GM18907 (cell line): Measurements from ENCODE around the gene METTL4.

Source experiments
- ATAC-seq: cut with Tn5 transposase; IDR thresholded peaks from one replicate; pipeline ENCODE4 v1.9.1; 2021; ENCODE audit warnings: mild to moderate bottlenecking, moderate library complexity; ENCODE audit not compliant: unreplicated experiment

The METTL4 gene, protein sequence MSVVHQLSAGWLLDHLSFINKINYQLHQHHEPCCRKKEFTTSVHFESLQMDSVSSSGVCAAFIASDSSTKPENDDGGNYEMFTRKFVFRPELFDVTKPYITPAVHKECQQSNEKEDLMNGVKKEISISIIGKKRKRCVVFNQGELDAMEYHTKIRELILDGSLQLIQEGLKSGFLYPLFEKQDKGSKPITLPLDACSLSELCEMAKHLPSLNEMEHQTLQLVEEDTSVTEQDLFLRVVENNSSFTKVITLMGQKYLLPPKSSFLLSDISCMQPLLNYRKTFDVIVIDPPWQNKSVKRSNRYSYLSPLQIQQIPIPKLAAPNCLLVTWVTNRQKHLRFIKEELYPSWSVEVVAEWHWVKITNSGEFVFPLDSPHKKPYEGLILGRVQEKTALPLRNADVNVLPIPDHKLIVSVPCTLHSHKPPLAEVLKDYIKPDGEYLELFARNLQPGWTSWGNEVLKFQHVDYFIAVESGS

DNA sequence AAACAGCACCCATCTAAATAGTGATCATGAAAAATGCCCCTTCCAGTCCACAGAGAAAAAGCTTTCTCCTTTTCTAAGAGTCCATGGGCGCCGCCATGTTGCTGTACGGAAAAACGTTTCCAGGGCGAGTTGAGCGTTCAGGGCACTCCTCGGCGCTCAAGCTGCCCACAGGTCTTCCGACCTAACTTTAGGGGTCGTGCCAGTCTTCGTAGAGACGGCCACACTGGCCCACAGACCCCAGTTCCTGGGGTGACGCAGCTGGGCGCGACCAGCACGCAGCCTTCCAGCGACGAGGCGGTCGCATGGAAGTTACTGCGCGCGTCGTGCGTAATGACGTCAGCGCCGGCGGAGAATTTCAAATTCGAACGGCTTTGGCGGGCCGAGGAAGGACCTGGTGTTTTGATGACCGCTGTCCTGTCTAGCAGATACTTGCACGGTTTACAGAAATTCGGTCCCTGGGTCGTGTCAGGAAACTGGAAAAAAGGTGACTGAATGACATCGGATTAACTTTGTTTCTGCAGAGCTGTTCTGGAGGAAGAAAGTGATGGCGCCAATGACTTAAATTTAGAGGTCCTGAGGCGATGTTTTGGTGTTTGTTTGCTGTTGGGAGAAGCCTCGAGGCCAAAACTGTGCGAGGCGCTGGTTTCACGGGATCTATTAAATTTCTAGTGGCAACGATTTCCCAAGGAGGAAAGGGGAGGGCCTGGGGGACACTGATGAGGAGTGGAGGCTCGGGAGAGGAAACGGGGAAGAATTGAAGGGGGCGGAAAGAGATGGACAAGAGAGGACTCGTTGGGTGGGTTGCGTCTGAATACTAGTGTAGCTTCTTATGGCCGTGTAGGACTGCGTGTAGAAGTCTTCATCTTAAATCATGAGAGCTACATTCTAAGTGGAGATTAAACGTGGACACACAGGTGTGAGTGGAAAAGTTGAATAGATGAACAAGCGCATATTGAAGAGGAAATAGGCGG, at the start of gene METTL4, which contains the start of gene NDC80:
Gene METTL4 (minus strand): TSS at position 306 of the 971 bp plus-strand sequence. CDS start 4,289 bp downstream, outside the sequence.
Gene NDC80 (plus strand): TSS at position 358 of the 971 bp plus-strand sequence. CDS start 1,429 bp downstream, outside the sequence.
- peak; percentile 80 for ATAC-seq

DNA sequence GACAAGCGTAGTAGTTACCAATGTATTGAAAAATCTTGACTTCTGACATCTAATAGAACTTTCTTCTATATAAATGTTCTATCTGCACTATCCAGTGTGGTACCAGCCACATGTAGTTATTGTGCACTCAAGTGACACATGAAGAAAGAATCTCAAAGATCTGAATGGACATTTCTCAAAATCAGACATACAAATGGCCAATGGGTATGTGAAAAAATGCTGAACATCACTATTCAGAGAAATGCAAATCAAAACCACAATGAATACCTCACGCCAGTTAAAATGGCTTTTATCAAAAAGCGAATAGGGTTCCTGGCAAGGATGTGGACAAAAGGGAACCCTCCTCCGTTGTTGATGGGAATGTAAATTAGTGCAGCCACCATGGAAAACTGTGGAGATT, 46.7 kb upstream of the METTL4 start:
- ATAC-seq: no peak

DNA sequence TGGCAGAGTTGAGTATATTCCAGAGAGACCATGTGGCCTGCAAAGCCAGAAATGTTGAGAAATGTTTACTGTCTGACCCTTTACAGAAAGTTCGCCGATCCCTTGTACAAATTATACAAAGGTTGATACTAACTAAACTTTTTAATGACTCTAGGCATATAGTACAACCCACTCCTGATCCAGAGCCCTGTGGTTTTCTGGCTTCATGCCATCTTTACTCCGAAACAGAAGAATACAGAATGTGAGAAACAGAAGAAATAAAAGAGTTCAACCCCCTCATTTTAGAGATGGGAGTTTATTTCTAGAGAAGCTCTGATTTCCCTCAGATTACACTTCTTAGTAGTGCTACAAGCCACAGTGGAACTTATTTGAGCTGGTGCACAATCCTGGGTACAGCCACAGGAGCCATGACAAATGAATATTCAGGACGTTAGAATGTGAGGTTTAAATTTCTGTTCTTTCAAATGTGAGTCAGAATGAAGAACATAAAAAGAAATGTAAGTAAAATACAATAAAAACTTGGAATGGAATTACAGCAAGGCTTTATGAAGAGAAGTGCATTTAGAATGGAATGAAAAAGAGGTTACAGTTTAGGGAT, 46.2 kb upstream of the METTL4 start:
- ATAC-seq: no peak

DNA sequence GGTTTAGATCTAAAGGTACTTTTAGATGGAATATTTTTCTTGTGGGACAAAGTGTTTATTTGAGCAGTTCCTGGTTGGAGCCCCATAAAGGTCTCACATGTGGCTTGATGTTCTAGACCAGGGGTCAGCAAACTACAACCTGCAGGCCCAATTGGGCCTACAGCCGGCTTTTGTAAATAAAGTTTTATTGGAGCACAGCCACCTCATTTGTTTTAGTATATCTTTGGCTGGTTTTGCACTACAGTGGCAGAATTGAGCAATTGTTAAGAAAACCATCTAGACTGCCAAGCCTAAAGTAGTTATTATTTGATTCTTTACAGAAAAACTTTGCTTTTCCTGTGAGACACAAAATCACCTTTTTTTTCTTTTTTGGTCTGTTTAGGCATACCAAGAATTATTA, 41.7 kb upstream of the METTL4 start:
- no peak for ATAC-seq

DNA sequence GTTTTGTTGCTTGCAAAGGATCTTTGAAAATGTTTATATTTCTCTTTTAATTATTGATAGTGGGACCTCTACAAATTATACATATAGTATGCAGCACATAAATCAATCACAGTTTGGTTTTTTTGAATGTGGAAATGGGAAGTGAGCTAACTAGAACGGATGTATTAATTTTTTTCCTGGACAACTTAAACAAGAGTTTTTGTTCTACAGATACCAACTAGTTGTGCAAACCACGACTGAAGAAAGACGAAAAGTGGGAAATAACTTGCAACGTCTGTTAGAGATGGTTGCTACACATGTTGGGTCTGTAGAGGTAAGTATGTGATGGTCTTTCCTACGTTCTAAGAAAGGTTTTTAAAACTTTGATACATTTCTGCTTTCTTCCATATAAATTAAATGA, 39.2 kb upstream of the METTL4 start:
- no peak for ATAC-seq

DNA sequence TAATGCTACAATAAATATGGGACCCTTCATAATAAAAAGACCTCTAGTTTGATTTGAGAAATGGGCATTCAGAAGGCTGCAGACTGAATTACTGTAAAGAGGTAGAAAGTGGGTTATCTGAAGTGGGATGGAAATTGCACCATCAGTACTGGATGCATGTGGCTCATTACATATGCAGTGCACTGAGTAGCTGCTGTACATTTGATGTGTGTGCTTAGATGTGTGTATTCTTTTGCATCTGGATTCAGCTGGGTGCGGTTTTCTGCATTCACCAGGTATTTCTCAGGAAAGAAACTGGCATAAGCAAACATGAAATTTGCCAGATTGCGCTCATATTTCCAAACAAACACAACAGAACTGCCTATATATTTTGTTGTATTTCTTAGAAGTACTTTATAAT, 38.3 kb upstream of the METTL4 start:
- no peak for ATAC-seq

DNA sequence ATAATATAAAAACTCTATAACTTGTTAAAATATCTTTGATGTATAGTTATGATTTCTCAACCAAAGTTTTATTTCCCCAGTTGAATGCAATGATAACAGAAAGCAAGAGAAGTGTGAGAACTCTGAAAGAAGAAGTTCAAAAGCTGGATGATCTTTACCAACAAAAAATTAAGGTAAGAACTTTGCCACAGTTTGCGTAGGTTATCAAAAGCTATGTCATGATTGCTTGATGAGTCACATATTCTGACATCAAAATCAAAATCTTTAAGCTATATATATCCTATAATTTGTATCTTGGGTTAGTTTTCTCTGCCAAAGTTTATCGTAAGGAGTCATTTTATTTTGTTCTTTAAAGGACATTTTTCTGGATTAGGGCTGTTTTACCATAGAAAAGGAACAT, 35.0 kb upstream of the METTL4 start:
- ATAC-seq: no peak

DNA sequence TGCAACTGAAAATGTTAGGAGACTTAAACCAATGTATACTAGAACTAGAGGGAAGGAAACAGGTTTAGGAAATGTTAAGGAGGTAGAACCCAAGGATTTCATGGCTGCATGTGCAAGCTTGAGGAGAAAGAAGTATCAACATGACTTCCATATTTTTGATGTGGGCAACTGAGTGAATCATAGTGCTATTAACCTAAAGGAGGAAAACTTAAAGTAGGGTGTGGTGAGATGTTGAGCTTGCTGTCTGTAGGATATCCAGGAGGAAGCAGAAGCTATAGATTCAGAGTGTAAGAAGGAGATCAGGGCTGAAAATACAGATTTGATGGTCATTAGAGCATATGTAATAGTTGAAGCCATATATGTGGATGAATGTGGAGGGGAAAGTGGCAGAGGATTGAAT, 31.5 kb upstream of the METTL4 start:
- ATAC-seq: no peak

DNA sequence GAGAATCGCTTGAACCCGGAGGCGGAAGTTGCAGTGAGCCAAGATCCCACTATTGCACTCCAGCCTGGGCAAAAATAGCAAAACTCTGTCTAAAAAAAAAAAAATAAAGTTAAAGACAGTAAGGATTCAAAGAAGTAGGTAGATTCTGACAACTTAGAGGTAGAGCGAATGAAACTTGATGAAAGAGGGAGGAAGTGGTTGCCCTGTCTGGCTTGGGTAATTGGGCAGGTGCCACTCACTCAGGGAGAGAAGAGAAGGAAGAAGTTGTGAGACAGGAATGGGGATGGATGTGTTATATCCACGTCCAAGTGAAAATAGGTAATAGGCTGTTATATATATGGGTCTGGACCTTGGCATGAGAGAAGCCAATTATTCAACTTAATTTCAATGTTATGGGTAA, 26.3 kb upstream of the METTL4 start:
- ATAC-seq: no peak

DNA sequence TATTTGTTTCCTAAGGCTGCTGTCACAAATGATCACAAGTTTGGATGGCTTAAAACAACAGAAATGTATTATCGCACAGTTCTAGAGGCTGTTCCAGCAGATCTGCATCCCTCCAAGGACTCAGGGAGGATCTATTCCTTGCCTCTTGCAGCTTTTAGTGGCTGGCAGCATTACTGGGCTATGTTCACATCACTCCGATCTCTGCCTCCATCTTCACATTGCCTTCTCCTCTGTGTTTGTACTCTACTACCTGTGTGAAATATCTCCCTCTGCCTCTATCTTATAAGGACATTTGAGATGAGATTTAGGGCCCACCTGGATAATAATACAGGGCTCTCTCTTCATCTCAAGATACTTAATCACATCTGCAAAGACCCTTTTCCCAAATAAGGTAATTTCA, 19.0 kb upstream of the METTL4 start:
- ATAC-seq: no peak

DNA sequence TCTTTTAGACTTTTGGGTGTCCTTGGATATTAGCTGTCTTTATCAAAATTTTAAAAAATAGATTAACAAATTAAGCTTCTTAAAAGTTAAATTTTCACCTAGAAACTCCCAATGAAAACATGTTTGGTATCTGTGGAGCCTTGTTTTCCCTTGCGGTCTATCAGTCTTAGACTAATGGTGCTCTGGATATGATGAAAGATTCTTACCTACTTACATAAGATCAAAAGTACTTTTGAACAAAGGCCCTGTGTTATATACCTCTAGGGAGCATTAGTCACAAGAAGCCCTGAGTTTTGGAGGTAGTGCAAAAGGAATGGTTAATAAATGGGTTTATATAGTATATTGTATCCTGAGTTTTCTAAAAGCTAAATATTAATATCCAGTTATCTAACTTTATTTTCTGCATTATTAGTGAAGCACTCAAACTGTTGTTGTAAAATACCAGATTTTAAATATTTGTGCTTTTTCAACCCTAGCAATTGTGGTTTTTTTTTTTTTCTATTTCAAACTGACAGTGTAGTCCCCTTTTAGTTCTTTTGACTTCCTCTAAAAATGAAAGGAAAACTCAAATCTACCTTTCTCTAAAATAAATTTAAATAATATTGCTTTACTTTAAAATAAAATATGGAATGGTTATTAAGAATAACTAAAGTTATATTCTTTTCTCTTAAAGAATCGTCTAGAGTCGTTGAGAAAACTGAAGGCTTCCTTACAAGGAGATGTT, 18.2 kb upstream of the METTL4 start:
- ATAC-seq: no peak

DNA sequence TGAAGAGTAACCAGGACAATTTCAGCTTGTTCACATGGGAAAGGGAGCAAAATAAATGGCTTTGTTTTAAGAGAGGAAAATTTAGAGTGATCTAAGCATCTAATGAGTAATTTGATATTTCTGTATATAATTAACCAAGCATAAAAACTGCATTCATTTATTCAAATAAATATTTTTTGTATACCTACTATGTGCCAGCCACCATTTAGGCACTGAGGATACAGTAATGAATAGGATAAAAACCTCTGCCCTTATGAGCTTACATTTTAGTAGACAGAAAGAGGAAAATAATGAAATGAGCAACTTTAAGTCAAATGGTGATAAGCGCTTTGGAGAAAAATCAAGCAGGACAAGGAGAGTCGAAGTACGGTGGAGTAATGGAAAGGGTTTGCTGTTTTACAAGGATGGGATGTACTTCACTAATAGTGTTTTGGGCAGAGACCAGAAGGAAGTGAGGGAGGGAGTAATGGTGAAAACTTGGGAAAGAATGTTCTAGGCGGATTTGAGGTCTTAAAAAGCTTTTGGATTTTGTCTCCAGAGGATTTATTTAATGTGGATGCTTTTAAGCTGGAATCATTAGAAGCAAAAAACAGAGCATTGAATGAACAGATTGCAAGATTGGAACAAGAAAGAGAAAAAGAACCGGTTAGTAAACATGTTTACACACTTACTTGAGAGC, 17.5 kb upstream of the METTL4 start:
- ATAC-seq: no peak

DNA sequence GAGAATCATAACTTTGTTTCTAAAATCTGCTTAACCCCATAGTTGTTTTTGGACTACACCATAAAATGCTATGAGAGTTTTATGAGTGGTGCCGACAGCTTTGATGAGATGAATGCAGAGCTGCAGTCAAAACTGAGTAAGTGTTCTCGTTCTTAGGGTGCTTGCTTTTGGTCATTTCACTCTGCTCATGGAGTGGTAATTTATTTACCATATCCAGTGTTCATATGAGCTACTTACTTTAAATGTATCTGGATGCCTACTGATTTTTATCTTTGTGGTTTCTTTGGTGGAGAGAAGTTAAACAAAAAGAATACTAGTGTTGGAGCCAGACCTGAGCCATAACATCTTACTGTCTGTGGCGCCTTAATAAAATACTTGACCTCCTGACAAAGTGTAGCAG, 16.5 kb upstream of the METTL4 start:
- ATAC-seq: no peak

DNA sequence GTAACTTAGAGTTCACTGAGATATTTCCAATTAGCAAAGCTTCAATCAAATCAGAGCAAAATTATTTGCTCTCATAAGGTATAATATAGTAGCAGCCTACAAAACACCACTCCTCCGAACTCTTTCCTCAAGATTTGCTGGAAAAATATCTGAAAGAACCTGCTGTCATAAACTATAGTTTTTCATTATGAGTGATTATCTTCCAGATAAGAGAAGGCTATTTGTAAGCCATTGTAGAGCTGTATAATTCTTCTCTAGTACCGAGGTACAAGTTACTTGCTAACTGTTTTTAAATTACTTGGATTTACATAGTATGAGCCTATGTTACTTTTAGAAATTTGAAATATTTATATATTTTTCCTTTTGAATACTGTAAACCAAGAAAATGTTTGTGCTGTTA, 2.1 kb upstream of the METTL4 start:
- no peak for ATAC-seq

DNA sequence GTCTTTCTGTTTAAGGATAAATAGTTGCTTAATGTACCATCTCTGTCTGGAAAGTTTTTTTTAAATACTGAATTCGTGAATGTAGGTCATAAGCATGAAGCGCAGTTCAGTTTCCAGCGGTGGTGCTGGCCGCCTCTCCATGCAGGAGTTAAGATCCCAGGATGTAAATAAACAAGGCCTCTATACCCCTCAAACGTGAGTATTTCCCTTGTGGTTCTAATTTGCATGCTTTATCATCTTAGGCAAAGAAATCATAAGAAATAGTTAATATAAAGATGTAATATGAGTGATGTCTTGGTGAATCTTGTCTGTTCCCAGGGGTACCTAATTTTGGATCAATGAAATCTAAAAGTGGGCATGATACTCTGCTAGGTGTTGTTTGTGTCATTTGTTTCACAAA, 1.6 kb upstream of the METTL4 start:
- ATAC-seq: no peak

DNA sequence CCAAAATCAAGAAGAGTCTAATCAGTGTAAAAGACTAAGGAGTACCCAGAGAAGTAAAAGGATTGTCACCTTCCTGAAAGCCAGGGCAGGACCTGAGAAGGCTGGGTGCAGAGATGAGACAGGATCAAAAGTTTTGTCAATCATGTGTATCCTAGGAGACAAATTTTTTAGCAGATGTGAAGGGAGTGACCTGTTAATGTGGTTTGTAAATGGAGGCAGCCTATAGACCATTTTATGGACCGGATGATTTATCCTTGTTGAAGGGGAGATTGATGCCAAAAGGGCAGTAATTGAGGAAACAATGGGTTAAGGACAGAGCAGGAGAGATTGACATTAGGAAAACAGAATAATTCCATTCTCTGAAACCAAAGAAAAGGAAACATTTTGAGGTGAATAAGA, 865 bp upstream of the METTL4 start:
- ATAC-seq: peak; percentile 15

DNA sequence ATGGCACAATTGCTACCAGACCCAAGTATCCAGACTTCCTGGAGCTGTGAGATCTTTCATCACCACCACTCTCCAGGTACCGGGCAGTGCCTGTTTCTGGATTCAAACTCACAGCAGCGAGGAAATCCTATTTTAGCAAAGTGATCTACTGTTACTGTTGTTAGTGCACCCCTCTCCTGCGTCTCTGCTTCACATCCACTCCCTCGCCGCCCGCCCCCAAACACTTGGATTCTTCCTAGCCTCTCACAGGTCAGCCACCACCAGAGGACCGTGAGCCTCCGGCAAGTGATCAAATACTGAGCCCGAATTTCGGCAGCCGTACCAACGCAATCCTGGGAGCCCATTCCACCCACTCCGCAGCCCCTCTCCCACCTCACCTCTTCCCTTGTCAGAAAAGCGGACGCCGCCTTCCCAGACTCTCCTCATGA, 519 bp downstream of the METTL4 start:
- ATAC-seq: peak; percentile 63

DNA sequence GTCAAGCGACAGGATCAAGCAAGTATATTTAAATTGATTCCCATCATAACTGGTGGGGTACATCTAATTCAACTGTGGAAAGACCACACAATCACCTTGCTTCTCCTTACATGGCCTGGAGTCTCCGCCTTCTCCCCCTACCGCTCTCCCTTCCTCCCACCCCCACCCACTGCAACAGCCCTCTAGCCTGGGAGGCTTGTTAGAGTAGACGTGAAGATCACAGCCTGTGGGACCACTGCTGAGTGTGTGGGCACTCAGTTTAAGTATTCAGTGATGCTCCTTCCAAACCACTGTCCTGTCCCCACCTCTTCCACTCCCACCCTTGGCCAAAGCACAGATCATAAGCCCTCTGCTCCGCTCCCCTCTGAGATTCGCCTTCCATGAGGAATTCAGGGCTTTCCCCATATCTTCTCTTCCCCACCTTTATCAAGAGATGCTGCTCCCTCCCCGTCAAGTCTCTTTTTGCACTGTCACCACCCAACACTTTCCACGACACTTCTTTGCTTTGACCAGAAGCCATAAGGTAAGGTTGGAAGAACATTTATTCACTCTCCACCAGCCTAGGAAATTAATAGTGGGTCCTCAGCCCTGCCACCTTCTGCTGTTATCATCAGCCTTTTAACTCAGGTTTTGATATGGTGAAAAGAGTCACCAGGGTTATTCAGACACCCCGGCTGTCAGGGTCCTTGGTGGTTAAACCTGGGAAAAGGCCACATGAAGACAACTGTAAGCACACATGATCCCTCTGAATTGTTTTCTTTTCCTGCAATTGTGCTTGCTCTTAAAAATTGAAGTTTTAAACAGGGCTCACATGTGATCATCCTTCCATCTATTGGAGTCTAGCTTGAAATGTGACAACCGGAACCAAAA, 1.7 kb downstream of the METTL4 start:
- no peak for ATAC-seq

DNA sequence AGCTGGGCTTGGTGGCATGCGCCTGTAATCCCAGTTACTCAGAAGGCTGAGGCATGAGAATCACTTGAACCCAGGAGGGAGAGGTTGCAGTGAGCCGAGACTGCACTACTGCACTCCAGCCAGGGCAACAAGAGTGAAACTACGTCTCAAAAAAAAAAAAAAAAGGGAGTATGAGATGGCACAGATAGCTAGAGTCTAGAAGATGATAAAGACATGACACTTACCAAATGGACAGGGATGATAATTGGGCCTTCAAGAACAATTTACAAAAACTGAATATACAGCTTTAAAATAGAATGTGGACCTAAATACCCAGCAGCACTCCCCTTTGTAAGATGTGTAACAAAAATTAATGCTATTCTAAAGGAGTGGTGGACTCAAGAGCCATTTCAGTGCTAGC, 2.7 kb downstream of the METTL4 start:
- no peak for ATAC-seq
